Measurements from ENCODE around the gene TGFBR3.
A peak's percentile ranks its signal among the peaks of the same experiment; 100 is the strongest.

The TGFBR3 gene

DNA sequence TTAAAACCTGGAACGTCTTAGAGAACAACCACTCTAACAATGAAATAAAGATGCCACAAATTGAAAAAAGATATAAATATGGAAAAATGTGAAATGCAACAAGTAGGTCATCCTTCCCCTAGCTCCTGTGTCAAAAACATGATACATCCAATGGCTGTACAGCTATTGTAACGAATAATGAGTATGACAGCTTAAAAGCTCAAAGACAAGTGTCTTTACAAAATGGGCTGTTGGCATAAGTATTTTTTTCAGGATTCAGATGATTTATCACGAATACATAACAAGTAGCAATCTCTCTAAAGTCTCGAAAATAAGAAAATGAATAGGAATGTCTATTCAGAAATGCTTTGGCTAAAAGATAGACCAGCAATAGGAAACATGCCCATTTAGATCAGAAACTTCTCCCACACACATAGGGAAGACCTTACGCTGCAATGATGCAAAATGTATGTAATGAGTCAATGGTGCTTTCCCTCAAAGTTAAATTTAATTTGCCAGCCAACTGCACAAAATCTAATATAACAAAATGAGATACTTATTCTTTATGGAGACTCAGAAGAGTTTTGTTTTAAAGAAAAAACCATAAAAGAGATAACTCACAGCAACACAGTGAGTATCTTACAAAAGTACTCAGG is 8.3 kb downstream of the TGFBR3 start:
- Histone ChIP-seq H3K4me1 (ENCODE audit: control insufficient read depth, insufficient read depth, low read length) (peaks cover 23% of the 10 kb centered on the region), H3K9me3 (ENCODE audit: control insufficient read depth, insufficient read depth, low read depth, low read length) (no peaks in the 10 kb centered on the region), H3K4me3 (ENCODE audit: low read depth, low read length) (no peak overlapping the region), H3K27ac (ENCODE audit: extremely low read depth, low read depth, low read length) (no peak overlapping the region), H3K36me3 (ENCODE audit: control insufficient read depth in 2 of 2, insufficient read depth in 1 of 2, low read length in 2 of 2) (no peaks in the 10 kb centered on the region)
- ChIA-PET CTCF (interaction anchor here (1.0 kb wide), 1 partner anchor 87 kb away, joined by 3 read pairs; no protein-coding TSS in a partner anchor), POLR2A (no interaction called here)
- TF ChIP-seq, protein P1, sequence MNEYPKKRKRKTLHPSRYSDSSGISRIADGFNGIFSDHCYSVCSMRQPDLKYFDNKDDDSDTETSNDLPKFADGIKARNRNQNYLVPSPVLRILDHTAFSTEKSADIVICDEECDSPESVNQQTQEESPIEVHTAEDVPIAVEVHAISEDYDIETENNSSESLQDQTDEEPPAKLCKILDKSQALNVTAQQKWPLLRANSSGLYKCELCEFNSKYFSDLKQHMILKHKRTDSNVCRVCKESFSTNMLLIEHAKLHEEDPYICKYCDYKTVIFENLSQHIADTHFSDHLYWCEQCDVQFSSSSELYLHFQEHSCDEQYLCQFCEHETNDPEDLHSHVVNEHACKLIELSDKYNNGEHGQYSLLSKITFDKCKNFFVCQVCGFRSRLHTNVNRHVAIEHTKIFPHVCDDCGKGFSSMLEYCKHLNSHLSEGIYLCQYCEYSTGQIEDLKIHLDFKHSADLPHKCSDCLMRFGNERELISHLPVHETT (tag by site-specific recombination; IDR thresholded peaks at IDR 0.05), result no peak
- TF ChIP-seq SP7 (tag by site-specific recombination; IDR thresholded peaks at IDR 0.05), result no peak
- TF ChIP-seq ZNF544 (tag by site-specific recombination; IDR thresholded peaks at IDR 0.05), result no peak
- TF ChIP-seq, protein P2, sequence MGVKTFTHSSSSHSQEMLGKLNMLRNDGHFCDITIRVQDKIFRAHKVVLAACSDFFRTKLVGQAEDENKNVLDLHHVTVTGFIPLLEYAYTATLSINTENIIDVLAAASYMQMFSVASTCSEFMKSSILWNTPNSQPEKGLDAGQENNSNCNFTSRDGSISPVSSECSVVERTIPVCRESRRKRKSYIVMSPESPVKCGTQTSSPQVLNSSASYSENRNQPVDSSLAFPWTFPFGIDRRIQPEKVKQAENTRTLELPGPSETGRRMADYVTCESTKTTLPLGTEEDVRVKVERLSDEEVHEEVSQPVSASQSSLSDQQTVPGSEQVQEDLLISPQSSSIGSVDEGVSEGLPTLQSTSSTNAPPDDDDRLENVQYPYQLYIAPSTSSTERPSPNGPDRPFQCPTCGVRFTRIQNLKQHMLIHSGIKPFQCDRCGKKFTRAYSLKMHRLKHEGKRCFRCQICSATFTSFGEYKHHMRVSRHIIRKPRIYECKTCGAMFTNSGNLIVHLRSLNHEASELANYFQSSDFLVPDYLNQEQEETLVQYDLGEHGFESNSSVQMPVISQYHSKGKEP (tag by site-specific recombination; IDR thresholded peaks at IDR 0.05), result no peak
- TF ChIP-seq, protein P3, sequence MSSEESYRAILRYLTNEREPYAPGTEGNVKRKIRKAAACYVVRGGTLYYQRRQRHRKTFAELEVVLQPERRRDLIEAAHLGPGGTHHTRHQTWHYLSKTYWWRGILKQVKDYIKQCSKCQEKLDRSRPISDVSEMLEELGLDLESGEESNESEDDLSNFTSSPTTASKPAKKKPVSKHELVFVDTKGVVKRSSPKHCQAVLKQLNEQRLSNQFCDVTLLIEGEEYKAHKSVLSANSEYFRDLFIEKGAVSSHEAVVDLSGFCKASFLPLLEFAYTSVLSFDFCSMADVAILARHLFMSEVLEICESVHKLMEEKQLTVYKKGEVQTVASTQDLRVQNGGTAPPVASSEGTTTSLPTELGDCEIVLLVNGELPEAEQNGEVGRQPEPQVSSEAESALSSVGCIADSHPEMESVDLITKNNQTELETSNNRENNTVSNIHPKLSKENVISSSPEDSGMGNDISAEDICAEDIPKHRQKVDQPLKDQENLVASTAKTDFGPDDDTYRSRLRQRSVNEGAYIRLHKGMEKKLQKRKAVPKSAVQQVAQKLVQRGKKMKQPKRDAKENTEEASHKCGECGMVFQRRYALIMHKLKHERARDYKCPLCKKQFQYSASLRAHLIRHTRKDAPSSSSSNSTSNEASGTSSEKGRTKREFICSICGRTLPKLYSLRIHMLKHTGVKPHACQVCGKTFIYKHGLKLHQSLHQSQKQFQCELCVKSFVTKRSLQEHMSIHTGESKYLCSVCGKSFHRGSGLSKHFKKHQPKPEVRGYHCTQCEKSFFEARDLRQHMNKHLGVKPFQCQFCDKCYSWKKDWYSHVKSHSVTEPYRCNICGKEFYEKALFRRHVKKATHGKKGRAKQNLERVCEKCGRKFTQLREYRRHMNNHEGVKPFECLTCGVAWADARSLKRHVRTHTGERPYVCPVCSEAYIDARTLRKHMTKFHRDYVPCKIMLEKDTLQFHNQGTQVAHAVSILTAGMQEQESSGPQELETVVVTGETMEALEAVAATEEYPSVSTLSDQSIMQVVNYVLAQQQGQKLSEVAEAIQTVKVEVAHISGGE (tag by site-specific recombination; conservative IDR thresholded peaks at IDR 0.05; ENCODE audit: low read depth), result no peak
- no peak for TF ChIP-seq ZNF239 (tag by site-specific recombination; IDR thresholded peaks at IDR 0.05)
- TF ChIP-seq, protein P4, sequence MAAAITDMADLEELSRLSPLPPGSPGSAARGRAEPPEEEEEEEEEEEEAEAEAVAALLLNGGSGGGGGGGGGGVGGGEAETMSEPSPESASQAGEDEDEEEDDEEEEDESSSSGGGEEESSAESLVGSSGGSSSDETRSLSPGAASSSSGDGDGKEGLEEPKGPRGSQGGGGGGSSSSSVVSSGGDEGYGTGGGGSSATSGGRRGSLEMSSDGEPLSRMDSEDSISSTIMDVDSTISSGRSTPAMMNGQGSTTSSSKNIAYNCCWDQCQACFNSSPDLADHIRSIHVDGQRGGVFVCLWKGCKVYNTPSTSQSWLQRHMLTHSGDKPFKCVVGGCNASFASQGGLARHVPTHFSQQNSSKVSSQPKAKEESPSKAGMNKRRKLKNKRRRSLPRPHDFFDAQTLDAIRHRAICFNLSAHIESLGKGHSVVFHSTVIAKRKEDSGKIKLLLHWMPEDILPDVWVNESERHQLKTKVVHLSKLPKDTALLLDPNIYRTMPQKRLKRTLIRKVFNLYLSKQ (tag by site-specific recombination; IDR thresholded peaks at IDR 0.05; ENCODE audit: borderline replicate concordance), result no peak
- TF ChIP-seq, protein P5, sequence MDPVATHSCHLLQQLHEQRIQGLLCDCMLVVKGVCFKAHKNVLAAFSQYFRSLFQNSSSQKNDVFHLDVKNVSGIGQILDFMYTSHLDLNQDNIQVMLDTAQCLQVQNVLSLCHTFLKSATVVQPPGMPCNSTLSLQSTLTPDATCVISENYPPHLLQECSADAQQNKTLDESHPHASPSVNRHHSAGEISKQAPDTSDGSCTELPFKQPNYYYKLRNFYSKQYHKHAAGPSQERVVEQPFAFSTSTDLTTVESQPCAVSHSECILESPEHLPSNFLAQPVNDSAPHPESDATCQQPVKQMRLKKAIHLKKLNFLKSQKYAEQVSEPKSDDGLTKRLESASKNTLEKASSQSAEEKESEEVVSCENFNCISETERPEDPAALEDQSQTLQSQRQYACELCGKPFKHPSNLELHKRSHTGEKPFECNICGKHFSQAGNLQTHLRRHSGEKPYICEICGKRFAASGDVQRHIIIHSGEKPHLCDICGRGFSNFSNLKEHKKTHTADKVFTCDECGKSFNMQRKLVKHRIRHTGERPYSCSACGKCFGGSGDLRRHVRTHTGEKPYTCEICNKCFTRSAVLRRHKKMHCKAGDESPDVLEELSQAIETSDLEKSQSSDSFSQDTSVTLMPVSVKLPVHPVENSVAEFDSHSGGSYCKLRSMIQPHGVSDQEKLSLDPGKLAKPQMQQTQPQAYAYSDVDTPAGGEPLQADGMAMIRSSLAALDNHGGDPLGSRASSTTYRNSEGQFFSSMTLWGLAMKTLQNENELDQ (tag by site-specific recombination; IDR thresholded peaks at IDR 0.05; ENCODE audit: low read depth), result no peak
- no peak for TF ChIP-seq ZNF529 (tag by site-specific recombination; IDR thresholded peaks at IDR 0.05; ENCODE audit: insufficient replicate concordance)
- TF ChIP-seq KLF9 (tag by site-specific recombination; IDR thresholded peaks at IDR 0.05; ENCODE audit: low read depth), result no peak
- no peak for TF ChIP-seq MYNN (tag by site-specific recombination; IDR thresholded peaks at IDR 0.05; ENCODE audit: borderline replicate concordance)
- no peak for TF ChIP-seq ZNF600 (tag by site-specific recombination; IDR thresholded peaks at IDR 0.05)
- TF ChIP-seq, protein P6, sequence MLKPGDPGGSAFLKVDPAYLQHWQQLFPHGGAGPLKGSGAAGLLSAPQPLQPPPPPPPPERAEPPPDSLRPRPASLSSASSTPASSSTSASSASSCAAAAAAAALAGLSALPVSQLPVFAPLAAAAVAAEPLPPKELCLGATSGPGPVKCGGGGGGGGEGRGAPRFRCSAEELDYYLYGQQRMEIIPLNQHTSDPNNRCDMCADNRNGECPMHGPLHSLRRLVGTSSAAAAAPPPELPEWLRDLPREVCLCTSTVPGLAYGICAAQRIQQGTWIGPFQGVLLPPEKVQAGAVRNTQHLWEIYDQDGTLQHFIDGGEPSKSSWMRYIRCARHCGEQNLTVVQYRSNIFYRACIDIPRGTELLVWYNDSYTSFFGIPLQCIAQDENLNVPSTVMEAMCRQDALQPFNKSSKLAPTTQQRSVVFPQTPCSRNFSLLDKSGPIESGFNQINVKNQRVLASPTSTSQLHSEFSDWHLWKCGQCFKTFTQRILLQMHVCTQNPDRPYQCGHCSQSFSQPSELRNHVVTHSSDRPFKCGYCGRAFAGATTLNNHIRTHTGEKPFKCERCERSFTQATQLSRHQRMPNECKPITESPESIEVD (tag by site-specific recombination; IDR thresholded peaks at IDR 0.05), result peak; percentile 51
- no peak for TF ChIP-seq ZNF157 (tag by site-specific recombination; IDR thresholded peaks at IDR 0.05)
- TF ChIP-seq, protein P7, sequence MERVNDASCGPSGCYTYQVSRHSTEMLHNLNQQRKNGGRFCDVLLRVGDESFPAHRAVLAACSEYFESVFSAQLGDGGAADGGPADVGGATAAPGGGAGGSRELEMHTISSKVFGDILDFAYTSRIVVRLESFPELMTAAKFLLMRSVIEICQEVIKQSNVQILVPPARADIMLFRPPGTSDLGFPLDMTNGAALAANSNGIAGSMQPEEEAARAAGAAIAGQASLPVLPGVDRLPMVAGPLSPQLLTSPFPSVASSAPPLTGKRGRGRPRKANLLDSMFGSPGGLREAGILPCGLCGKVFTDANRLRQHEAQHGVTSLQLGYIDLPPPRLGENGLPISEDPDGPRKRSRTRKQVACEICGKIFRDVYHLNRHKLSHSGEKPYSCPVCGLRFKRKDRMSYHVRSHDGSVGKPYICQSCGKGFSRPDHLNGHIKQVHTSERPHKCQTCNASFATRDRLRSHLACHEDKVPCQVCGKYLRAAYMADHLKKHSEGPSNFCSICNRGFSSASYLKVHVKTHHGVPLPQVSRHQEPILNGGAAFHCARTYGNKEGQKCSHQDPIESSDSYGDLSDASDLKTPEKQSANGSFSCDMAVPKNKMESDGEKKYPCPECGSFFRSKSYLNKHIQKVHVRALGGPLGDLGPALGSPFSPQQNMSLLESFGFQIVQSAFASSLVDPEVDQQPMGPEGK (tag by site-specific recombination; IDR thresholded peaks at IDR 0.05), result no peak
- TF ChIP-seq ZNF311 (tag by site-specific recombination; IDR thresholded peaks at IDR 0.05; ENCODE audit: borderline replicate concordance), result no peak
- TF ChIP-seq, protein P8, sequence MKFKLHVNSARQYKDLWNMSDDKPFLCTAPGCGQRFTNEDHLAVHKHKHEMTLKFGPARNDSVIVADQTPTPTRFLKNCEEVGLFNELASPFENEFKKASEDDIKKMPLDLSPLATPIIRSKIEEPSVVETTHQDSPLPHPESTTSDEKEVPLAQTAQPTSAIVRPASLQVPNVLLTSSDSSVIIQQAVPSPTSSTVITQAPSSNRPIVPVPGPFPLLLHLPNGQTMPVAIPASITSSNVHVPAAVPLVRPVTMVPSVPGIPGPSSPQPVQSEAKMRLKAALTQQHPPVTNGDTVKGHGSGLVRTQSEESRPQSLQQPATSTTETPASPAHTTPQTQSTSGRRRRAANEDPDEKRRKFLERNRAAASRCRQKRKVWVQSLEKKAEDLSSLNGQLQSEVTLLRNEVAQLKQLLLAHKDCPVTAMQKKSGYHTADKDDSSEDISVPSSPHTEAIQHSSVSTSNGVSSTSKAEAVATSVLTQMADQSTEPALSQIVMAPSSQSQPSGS (tag by site-specific recombination; IDR thresholded peaks at IDR 0.05; ENCODE audit: low read depth), result no peak
- TF ChIP-seq ZNF664 (tag by site-specific recombination; IDR thresholded peaks at IDR 0.05), result 0 out of 2 replicates have a peak, but pooled peaks have one; percentile 33
- TF ChIP-seq ZNF114 (tag by site-specific recombination; IDR thresholded peaks at IDR 0.05), result no peak
- peak; percentile 77 for TF ChIP-seq SCRT2 (tag by site-specific recombination; IDR thresholded peaks at IDR 0.05)
- no peak for TF ChIP-seq ZNF837 (tag by site-specific recombination; IDR thresholded peaks at IDR 0.05)
